ENCODE data around the gene ZNF202.
A peak's percentile ranks its signal among the peaks of the same experiment; 100 is the strongest.

ZNF202 gene

DNA sequence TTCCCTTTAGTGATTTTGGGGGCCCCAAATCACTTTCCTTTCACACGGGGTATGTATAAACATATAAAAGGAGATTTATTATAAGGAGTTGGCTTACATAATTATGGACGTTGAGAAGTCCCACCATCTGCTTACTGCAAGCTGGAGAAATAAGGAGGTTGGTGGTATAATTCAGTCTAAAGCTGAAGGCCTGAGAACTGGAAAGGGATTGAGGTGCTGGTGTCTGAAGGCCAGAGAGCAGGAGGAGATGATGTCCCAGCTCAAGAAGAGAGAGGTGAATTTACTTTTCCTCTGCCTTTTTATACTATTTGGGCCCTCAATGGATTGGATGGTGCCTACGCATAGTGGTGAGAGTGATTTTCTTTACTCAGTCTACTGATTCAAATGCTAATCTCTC, 1.3 kb upstream of the ZNF202 start:
- TF ChIP-seq, protein P1, sequence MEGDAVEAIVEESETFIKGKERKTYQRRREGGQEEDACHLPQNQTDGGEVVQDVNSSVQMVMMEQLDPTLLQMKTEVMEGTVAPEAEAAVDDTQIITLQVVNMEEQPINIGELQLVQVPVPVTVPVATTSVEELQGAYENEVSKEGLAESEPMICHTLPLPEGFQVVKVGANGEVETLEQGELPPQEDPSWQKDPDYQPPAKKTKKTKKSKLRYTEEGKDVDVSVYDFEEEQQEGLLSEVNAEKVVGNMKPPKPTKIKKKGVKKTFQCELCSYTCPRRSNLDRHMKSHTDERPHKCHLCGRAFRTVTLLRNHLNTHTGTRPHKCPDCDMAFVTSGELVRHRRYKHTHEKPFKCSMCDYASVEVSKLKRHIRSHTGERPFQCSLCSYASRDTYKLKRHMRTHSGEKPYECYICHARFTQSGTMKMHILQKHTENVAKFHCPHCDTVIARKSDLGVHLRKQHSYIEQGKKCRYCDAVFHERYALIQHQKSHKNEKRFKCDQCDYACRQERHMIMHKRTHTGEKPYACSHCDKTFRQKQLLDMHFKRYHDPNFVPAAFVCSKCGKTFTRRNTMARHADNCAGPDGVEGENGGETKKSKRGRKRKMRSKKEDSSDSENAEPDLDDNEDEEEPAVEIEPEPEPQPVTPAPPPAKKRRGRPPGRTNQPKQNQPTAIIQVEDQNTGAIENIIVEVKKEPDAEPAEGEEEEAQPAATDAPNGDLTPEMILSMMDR (conservative IDR thresholded peaks at IDR 0.05; ENCODE audit: low read length), result no peak
- no peak for DNase-seq (ENCODE audit: low read depth)
- no peak overlapping the region for H3K4me3 ChIP-seq (ENCODE audit: low read length)

DNA sequence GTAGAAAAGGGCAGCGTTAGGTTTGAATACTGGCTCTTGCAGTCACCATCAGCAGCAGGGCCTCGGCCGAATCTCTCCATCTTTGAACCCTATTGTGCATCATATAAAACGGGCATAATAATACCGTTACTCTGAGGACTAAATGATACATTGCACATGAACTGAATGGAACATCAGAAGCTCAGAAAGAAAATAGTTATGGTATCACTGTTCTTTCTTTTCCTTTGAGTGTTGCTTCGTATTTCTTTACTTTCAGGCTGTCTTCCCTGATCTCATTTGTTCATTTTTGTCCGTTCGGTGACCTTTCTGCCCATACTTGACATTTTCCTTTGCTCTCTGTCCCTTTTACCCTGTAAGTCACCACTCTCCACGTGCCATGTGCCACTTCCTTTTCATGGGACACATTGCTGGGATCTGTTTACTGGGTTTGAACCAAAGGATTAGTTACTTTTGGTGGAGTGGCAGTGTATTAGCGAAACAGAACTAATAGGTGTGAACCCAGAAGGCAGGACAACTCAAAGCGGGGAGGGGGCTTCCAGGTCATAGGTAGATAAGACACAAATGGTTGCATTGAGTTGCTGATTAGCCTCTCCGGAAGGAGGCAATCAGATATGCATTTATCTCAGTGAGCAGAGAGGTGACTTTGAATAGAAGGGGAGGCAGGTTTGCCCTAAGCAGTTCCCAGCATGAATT, 717 bp upstream of the ZNF202 start:
- no peak for DNase-seq (ENCODE audit: low read depth)
- H3K4me3 ChIP-seq (ENCODE audit: low read length), result peak overlapping the region; percentile 88
- TF ChIP-seq, protein P1 (conservative IDR thresholded peaks at IDR 0.05; ENCODE audit: low read length), result no peak

DNA sequence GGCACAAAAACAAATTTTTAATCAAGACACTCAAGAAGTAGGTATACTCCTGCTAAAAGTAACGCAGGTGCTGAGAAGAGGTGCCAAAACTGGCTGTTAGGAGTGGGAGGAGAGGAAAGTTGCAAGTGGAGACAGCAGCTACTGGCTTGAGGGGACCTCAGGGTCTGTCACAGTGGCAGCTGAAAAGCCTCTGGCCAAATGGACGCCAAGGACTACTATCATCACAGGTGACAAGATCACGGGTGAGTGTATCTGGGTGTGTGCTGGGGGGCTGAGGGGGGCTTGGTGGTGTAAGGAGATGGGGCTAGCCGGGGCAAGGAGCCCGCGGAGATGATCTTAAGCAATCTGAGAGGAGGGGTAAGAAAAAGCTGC, 687 bp downstream of the ZNF202 start:
- no peak for DNase-seq (ENCODE audit: low read depth)
- H3K4me3 ChIP-seq (ENCODE audit: low read length), result peak overlapping the region; percentile 88
- TF ChIP-seq, protein P1 (conservative IDR thresholded peaks at IDR 0.05; ENCODE audit: low read length), result no peak

DNA sequence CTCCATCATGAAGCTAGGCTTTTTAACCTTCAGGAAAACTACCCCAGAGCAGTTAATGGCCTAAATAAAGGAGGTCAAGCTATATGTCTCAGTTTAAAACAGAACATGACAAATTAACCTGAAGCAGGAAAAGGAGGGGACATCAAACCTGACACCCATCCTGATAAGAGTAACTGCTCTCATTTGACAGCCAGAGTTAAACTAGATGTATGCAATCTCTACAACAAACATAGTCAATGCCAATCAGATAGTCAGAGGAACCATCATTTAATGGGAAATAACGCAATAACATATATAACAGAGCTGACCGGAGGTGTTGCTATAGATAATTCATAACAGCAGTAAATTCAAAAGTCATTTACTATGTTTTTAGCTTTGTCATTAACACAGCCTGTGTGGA, 3.1 kb downstream of the ZNF202 start:
- TF ChIP-seq, protein P1 (conservative IDR thresholded peaks at IDR 0.05; ENCODE audit: low read length), result no peak
- no peak for DNase-seq (ENCODE audit: low read depth)
- H3K4me3 ChIP-seq (ENCODE audit: low read length), result no peak overlapping the region

DNA sequence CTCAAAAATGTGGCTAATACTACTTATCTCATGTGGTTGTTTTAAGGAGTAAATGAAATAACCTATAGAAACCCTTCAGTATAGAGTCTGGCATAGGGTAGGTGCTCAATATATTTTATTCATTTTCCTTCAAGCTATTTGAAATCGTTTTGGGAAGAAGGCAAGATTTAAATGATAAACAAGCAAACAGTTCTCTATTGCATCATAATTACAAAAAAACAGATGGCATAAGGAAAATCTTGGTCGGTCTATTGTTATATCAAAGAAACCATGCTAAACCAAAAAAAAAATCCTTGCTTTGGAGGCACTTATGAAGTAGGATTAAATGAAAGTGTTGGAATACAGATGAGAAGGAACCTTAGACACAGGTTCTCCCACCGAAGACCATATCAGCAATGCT, 4.7 kb downstream of the ZNF202 start:
- H3K4me3 ChIP-seq (ENCODE audit: low read length), result no peak overlapping the region
- DNase-seq (ENCODE audit: low read depth), result no peak
- TF ChIP-seq, protein P1 (conservative IDR thresholded peaks at IDR 0.05; ENCODE audit: low read length), result no peak

DNA sequence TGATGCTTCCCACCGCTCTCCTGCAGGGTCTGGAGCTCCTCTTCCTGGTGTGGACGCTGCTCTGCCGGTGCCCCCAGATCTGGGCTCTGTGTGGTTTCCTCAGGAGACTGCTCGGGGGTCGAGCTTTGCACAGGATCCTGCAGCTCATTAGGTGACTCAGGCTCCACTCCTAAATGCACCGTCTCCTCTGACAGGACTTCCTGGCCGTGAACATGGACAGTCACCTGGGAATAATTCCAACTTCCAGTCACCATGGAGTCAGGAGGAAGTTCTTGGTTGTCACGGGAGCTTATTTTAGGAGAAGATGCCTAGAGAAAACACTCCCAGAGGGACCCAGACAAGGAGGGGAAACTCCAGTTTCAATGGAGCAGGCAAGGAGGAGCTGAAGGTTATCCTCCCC, 11.9 kb downstream of the ZNF202 start:
- TF ChIP-seq, protein P1 (conservative IDR thresholded peaks at IDR 0.05; ENCODE audit: low read length), result no peak
- DNase-seq (ENCODE audit: low read depth), result peak; percentile 36

DNA sequence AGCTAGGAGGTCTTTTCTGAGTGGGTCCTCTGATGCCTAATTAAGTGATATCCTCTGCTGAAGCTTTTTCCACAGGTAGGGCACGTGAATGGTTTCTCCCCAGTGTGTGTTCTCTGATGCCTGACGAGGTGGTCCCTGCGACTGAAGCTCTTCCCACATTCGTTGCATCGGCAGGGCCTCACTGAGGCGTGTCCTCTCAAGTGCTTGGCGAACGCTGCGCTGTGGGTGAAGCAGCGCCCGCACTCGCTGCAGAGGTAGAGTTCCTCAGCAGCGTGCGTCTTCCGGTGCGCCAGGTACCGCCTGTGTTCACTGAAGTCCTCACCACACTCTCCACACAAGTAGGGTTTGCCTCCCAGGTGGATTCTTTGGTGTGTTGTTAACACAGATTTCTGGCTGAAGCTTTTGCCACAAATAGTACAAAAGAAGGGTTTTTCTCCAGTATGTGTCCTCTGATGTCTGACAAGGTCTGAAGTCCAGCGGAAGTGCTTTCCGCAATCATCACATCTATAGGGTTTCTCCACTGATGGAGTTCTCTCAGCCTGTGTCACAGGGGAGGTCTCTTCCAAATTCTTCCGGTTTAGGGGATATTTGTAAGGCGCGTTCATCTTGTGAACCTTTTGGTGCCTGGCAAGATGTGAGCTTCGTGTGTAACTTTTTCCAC, 15.3 kb downstream of the ZNF202 start:
- TF ChIP-seq, protein P1 (conservative IDR thresholded peaks at IDR 0.05; ENCODE audit: low read length), result no peak
- DNase-seq (ENCODE audit: low read depth), result no peak
- no peak overlapping the region for H3K4me3 ChIP-seq (ENCODE audit: low read length)

More for the DNA sequence above, 11.9 kb downstream of the ZNF202 start:
- no peak overlapping the region for H3K4me3 ChIP-seq (ENCODE audit: low read length)

Data from AG10803 (cell line).